ENCODE data around the gene NXPE1.

DNA sequence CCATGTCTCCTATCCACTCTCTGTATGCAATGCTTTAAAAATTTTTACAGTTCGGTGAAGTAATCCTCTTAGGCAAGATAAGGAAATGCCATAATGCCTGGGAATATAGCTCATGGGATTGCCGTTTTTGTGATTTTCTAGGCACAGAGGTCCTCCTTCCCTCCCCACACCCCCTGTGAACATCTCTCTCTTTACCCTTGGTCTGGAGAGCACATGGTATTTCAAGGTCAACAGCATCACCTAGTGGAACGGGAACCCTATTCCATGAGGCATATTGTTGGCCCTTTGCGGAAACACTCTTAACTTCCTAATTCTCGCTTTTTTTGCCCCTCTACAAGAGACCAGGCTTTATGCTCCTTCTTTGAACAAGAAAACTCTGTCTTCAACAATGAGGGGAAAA is 27.1 kb upstream of the NXPE1 start:
- TF ChIP-seq, protein P1, sequence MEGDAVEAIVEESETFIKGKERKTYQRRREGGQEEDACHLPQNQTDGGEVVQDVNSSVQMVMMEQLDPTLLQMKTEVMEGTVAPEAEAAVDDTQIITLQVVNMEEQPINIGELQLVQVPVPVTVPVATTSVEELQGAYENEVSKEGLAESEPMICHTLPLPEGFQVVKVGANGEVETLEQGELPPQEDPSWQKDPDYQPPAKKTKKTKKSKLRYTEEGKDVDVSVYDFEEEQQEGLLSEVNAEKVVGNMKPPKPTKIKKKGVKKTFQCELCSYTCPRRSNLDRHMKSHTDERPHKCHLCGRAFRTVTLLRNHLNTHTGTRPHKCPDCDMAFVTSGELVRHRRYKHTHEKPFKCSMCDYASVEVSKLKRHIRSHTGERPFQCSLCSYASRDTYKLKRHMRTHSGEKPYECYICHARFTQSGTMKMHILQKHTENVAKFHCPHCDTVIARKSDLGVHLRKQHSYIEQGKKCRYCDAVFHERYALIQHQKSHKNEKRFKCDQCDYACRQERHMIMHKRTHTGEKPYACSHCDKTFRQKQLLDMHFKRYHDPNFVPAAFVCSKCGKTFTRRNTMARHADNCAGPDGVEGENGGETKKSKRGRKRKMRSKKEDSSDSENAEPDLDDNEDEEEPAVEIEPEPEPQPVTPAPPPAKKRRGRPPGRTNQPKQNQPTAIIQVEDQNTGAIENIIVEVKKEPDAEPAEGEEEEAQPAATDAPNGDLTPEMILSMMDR (IDR thresholded peaks at IDR 0.05) = no peak
- TF ChIP-seq POLR2A (IDR thresholded peaks at IDR 0.05) = no peak

Measured in heart left ventricle (tissue), 13 donors.